Retinal pigment epithelial cell (primary cell): Measurements from ENCODE around the gene AP5Z1.

Source experiments
- DNase-seq: peaks from one replicate; pipeline ENCODE4 v3.0.0-alpha.2; 2010; ENCODE audit warnings: low read depth
- H3K4me3 ChIP-seq: 2 replicates; pipeline ENCODE4 v1.5.1; 2011; ENCODE audit warnings: mild to moderate bottlenecking, low read length, control low read depth, moderate library complexity
- CTCF ChIP-seq: conservative IDR thresholded peaks from 2 replicates; pipeline ENCODE4 v1.5.1; 2011; ENCODE audit warnings: low read depth, low read length, control low read depth, inconsistent platforms

The AP5Z1 gene

DNA sequence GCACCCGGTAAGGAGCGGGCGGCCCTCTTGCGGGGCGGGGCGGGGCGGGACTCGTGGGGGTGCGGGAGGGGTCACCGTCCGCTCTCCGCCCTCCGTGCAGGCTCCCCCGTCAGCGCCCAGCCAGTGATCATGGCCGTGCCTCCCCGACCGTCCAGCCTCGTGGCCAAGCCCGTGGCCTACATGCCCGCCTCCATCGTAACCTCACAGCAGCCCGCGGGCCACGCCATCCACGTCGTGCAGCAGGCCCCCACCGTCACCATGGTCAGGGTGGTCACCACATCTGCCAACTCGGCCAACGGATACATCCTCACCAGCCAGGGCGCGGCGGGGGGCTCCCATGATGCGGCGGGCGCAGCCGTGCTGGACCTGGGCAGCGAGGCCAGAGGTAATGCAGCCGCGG is 16.2 kb upstream of the AP5Z1 start:
- TF ChIP-seq CTCF = no peak
- no peak overlapping the region for H3K4me3 ChIP-seq
- DNase-seq = no peak

DNA sequence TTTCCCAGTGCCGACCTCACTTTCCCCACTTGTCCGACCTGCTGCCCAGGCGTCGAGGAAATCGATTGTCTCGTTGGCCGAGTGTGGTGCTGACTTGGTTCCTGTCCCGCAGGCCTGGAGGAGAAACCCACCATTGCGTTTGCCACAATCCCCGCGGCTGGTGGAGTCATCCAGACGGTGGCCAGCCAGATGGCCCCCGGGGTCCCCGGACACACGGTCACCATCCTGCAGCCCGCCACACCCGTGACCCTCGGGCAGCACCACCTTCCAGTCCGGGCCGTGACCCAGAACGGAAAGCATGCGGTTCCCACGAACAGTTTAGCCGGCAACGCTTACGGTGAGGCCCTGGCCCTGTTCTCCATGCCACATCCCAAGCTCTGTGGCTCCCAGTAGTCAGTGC is 14.5 kb upstream of the AP5Z1 start:
- DNase-seq = no peak
- no peak for TF ChIP-seq CTCF
- no peak overlapping the region for H3K4me3 ChIP-seq

DNA sequence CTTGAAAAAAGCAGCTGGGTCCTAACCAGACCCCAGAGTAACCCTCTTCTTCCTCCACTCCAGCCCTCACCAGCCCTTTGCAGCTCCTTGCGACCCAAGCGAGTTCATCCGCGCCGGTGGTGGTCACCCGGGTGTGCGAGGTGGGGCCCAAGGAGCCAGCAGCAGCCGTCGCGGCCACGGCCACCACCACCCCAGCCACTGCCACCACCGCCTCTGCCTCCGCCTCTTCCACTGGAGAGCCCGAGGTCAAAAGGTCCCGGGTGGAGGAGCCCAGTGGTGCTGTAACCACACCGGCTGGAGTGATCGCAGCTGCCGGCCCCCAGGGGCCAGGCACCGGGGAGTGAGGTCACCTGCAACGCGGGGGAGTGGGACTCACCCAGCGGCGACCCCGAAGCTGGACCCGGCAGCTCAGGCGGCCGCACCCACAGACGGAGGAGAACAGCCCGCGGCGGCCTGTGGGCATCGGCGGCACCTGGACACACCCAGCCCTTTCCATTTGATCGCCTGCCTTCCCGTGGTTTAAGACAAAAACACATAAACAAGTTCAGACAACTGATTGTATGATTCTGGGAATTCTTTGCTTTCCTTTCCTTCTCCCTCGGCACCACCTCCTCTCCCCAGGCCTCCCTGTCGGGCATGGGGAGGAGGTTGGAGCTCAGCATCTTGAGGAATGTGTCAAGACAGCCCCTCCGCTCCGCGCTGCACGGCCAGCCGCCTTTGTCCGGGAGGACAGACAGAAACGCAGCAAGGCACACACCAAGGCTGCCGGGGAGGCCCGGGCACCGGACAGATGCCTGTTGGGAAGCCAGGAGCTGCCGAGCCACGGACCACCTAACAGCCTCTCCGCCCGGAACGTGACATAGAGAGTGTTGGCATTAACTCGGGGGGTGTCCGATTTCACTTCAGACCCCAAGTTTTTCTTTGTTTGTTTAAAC is 13.0 kb upstream of the AP5Z1 start:
- H3K4me3 ChIP-seq = no peak overlapping the region
- no peak for TF ChIP-seq CTCF

DNA sequence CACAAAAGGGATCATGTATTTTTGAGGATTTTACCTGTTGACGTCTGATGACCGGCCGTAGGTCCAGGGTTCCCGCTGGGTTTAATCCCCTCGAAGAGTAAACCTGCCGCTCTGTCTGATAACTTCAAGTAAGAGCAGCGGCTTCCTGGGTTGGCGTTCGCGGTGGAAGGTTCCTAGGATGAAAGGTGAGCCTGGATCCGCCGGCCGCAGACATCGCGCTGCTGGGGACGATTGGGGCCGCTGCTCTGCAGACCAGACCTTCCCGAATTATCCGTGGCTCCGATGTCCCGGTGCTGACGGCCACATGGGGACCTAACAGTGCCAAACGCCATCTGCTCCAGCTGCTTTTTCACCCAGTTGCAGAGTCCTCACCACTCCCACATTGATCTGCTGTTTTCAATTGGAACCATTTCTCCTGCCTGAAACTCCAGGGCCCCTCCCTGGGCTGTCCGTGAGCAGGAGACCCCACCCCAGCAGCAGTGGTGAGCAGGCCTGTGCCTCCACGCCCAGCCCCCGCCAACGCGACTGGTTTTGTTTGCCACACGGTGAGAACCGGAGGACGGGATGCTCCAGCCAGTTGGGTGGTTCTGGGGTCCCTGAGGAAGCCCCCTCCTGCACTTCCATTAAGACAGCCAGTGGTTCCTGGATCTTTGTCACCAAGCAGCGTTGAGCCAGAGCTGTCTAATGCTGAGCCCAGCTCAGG is 12.2 kb upstream of the AP5Z1 start:
- no peak for DNase-seq
- H3K4me3 ChIP-seq = no peak overlapping the region
- no peak for TF ChIP-seq CTCF

More for the DNA sequence above, 13.0 kb upstream of the AP5Z1 start:
- no peak for DNase-seq

DNA sequence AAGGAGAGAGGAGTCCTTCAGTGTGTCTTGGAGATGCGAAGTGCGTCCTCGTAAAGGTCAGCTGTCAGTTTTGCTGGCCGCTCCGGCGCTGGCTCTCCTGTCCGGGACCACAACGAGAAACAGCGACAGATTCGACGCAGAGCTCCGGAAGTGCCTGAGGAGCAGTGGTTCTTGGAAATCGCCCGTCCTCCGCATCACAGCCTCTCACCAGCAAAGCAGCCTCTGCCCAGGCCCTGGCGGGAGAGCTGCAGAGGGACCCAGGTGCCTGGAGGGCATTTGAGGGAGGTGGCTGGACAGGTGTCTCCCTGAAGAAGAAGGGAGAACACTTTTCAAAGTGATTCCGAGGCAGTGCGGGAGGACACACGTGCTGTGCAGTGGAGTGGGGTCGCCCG is 11.6 kb upstream of the AP5Z1 start:
- no peak for DNase-seq
- H3K4me3 ChIP-seq = no peak overlapping the region
- TF ChIP-seq CTCF = no peak

- no peak overlapping the region for H3K4me3 ChIP-seq
- no peak for TF ChIP-seq CTCF
- DNase-seq = no peak
Observed at GRCh38 chr7:4764402-4765007, 10.9 kb upstream of the AP5Z1 start.
